Stimulated activated CD4-positive, alpha-beta T cell treated with anti-CD3 and anti-CD28 coated beads, Interleukin-1b, Interleukin-23, amount 100 ng/mL, for 48 hours (primary cell): Measurements from ENCODE around the gene ADSS2.
"Not testable (repeated sequence)": the region's sequence is repeated elsewhere in the genome, so short reads cannot be mapped to it uniquely, and the experiment has no call there.

Experiments
- DNase-seq: peaks from one replicate; pipeline ENCODE4 v3.0.0-alpha.2; 2020

Gene ADSS2

GRCh38 chr1:244394826-244395765 lies 56.6 kb downstream of the ADSS2 start:
- no peak for DNase-seq

DNA sequence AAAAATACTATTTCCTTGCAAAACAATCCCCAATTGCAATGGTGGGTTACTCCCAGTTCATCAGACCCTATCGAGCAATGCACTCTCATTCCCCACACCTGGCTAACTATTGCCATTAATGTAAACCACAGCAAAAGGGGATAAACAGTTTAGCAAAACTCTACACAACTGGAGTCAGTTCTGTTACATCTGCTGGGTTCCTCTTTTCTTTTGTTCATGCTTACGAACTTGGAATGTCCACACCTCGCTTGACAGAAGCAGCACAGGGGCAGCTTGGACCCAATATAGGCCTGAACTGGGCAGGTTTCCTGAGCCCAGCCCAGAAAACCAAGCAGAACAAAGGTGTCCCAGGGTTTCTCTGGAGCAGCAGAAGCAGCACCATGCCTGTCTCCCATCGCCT lies 57.4 kb downstream of the ADSS2 start:
- no peak for DNase-seq

DNA sequence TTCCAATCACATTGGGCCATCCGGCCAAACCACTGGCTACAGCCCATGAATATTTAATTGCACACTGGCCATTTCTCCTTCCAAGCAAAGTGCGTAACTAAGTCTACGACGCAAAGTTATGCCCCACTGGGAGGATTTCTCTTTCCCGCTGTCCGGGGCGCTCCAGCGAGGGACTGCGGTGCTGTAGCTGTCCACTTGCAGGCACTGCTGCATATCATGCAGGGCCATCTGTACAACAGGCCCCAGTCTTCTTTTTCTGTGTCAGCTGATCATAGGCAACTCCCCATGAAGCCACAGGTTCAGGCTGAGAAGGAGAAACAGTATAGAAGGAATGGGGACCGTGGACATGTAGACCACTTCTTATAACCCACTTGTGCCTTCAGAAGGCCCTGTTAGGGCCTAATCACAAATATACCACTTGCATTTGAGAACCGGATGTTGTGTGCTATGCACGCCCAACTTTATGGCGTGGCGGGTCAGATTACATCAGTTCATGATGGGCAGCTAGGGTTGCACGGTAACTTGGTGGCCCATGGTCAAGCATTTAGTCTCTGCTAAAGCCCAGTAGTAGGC lies 58.0 kb downstream of the ADSS2 start:
- DNase-seq = no peak

DNA sequence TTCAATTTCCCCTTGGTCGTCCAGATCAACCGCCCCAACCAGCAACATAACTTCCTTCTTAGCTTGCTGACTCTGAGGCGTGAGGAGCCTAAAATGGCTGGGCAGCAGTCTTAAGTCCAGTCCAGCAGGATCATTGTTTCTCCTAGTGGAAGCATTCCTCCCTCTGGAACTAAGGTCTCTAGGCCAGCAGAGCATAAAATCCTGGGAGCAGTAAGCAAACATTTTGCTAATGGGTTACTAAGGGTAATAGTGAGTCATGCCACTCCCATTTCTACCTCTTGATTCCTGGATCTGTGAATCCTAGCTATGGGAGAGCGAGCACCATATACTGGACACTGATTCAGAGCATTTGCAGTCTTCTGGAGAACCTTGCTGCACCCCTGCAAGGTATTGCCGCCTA lies 59.9 kb downstream of the ADSS2 start:
- no peak for DNase-seq

GRCh38 chr1:244388961-244389360 lies 62.7 kb downstream of the ADSS2 start:
- DNase-seq = no peak

DNA sequence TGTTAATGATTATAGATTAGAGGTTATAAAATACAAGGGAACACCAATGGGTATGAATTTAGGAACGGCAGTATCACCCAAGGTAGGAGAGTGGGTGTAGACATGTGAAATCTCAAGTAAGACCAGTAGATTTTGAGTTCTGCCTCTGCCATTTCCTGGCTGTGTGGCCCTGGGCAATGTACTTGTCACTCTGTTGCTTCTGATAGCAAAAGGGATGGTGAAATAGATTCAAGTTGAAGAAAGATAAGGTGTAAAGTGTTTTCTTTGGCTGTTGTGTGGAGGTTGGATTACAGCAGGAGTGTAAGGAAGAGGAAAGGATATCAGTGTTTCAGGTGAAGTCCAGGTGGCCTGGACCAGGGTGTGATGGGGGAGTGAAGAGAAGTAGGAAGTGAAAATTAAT lies 64.3 kb downstream of the ADSS2 start:
- DNase-seq = no peak

DNA sequence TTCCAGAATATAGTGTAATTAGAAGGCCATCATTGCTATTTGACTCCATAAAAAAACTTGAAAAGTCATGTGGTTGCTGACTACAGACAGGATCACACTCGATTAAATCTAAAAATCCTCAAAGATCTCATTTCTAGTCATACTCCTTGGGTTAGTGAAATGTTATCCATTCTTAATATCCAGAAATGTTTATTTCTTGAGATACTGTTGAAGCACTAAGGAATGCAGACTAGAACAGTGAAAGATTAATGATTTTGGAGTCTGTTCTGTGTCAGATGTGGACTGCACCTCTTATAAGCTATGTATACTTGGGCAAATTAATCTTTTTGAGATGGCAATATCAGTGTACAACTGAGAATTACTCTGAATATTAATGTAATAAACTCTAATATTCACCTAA lies 65.1 kb downstream of the ADSS2 start:
- DNase-seq = no peak

DNA sequence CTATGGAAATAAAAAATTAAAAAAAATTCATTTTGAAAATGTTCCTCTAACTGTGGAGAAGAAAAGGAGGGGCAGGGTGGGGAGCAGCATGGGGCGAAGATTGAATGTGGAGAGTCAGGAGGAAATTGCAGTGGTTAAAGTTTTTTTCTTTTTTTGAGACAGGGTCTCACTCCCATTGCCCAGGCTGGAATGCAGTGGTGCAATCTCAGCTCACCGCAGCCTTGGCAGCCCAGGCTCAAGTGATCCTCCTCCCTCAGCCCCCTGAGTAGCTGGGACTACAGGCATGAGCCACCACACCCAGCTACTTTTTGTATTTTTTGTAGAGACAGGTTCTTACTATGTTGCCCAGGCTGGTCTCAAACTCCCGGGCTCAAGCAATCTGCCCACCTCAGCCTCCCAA lies 67.6 kb downstream of the ADSS2 start:
- no peak for DNase-seq

- no peak for DNase-seq
These were observed 68.3 kb downstream of the ADSS2 start for GRCh38 chr1:244383278-244383884.

DNA sequence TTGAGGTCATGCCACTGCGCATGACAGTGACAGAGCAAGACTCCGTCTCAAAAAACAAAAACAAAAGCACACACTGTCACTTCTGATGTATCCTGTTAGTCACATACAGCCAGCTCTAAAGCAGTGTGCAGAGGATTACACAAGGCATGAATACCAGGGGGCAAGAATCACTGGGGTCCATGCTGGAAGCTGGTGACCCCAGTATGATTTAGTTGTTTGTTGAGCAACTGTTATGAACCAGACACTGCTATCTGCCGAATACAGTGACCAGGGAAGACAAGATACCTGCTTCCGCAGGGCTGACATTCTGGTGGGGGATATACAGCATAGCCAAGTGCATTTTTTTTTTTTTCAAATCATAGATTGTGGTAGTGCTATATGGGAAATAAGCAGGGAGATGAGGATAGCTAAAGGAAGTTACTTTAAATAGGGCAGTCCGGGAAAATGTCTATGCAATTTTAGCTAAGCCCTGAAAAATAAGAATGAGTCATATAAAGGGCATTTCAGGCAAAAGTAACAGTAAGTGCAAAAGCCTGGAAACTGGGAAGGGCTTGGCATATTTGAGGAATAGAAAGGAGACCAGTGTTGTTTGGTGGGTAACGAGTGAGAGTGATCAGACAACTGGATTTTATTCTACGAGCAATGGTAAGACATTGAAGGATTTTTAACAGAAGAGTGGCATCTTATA lies 69.7 kb downstream of the ADSS2 start:
- DNase-seq = no peak

DNA sequence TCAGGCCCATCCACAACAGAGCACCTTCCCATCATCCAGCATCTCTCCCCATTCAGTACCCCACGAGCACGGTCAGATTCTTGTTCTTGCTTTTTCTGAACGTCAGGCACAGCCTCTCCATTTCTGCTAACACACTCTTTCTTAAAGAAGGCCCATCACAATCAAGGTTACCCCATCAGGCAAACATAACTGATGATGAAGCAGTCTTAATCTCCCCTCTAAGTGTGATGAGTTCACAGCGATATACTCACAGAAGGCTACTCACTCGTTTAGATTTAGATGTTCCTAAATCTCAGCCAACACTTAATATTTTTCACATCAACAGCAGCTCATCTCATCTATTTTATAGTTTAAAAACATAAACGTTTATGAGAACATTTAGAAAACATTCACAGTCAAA lies 75.6 kb downstream of the ADSS2 start:
- no peak for DNase-seq

GRCh38 chr1:244375051-244375450 lies 76.7 kb downstream of the ADSS2 start:
- no peak for DNase-seq

GRCh38 chr1:244374484-244374883 lies 77.2 kb downstream of the ADSS2 start:
- DNase-seq = not testable (repeated sequence)

- DNase-seq = peak; percentile 2
These were observed 80.2 kb downstream of the ADSS2 start for GRCh38 chr1:244371242-244372141.

GRCh38 chr1:244370060-244370637 lies 81.6 kb downstream of the ADSS2 start:
- no peak for DNase-seq

- no peak for DNase-seq
These were observed 82.3 kb downstream of the ADSS2 start for GRCh38 chr1:244369256-244370057.

GRCh38 chr1:244368279-244368678 lies 83.4 kb downstream of the ADSS2 start:
- DNase-seq = no peak

DNA sequence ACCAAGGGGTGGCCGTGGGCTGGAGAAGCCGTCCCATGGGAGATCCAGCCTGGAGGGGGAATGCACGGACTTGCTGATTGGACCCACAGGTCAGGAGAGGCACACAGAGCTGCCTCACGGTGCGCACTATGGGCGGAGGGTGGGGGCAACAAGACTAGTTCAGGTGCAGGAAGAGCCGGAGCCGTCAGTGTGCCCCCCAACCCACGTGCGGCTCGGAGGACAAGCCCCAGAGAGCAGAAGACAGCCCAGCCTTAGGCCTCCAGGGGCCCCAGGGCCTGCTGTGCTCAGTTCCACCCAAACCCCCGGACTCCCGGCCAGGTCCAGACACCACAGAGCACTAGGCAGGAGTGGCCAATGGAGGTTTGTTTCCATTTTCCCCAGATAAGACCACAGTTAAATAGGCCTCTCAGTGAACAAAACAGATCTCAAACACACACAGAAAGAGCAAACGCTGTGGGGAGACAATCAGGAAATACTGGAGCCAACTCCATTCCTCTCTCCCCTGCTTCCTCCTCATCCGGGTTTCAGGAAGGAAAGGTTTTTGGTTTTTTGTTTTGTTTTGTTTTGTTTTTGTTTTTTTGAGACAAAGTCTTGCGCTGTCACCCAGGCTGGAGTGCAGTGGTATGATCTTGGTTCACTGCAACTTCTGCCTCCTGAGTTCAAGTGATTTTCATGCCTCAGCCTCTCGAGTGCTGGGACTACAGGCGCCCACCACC lies 84.2 kb downstream of the ADSS2 start:
- no peak for DNase-seq

GRCh38 chr1:244365809-244366208 lies 85.9 kb downstream of the ADSS2 start:
- no peak for DNase-seq

- not testable (repeated sequence) for DNase-seq
These were observed 86.4 kb downstream of the ADSS2 start for GRCh38 chr1:244365262-244365661.
